Measurements from ENCODE around the gene VSIR. TPM values are rescaled to one million over a fixed set of nuclear protein-coding genes. Genes with fewer than 3 reads are reported as not detected.

Gene VSIR
- total RNA-seq, 1 donor from 2014 or later = 9.1 TPM

DNA sequence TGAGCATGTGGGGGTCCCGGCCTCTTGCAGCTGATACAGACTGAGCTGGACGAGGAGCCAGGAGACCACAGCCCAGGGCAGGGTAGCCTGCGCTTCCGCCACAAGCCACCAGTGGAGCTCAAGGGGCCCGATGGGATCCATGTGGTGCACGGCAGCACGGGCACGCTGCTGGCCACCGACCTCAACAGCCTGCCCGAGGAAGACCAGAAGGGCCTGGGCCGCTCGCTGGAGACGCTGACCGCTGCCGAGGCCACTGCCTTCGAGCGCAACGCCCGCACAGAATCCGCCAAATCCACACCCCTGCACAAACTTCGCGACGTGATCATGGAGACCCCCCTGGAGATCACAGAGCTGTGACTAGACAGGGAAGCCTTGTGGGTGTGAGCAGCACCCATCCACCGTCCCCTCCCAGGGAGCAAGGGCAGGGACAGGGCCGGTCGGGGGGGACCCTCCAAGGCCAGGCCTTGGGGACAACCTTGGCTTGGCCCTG is 41.6 kb upstream of the VSIR start:
- Mint-ChIP-seq H3K36me3 (peaks cover 31% of the 10 kb centered on the region), H3K27ac (no peak overlapping the region), H3K4me3 (no peak overlapping the region), H3K27me3 (ENCODE audit: low read depth) (no peaks in the 10 kb centered on the region), H3K9me3 (no peaks in the 10 kb centered on the region), H3K4me1 (peaks cover 10% of the 10 kb centered on the region)
- no peak for DNase-seq (ENCODE audit: low spot score in 2 of 2, unreplicated experiment in 2 of 2)
- TF ChIP-seq, protein P1, sequence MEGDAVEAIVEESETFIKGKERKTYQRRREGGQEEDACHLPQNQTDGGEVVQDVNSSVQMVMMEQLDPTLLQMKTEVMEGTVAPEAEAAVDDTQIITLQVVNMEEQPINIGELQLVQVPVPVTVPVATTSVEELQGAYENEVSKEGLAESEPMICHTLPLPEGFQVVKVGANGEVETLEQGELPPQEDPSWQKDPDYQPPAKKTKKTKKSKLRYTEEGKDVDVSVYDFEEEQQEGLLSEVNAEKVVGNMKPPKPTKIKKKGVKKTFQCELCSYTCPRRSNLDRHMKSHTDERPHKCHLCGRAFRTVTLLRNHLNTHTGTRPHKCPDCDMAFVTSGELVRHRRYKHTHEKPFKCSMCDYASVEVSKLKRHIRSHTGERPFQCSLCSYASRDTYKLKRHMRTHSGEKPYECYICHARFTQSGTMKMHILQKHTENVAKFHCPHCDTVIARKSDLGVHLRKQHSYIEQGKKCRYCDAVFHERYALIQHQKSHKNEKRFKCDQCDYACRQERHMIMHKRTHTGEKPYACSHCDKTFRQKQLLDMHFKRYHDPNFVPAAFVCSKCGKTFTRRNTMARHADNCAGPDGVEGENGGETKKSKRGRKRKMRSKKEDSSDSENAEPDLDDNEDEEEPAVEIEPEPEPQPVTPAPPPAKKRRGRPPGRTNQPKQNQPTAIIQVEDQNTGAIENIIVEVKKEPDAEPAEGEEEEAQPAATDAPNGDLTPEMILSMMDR (IDR thresholded peaks at IDR 0.05; ENCODE audit: unreplicated experiment) = no peak

GRCh38 chr10:71812913-71813590 is 39.7 kb upstream of the VSIR start:
- H3K9me3 Mint-ChIP-seq = no peaks in the 10 kb centered on the region
- H3K27me3 Mint-ChIP-seq (ENCODE audit: low read depth) = peaks cover 3% of the 10 kb centered on the region
- peaks cover 10% of the 10 kb centered on the region for H3K4me1 Mint-ChIP-seq
- no peak overlapping the region for H3K4me3 Mint-ChIP-seq
- DNase-seq (ENCODE audit: low spot score in 2 of 2, unreplicated experiment in 2 of 2) = no peak
- TF ChIP-seq, protein P1 (IDR thresholded peaks at IDR 0.05; ENCODE audit: unreplicated experiment) = no peak
- peaks cover 18% of the 10 kb centered on the region for H3K36me3 Mint-ChIP-seq
- H3K27ac Mint-ChIP-seq = peak overlapping the region; percentile 50

GRCh38 chr10:71812016-71812912 is 38.9 kb upstream of the VSIR start:
- Mint-ChIP-seq H3K27me3 (ENCODE audit: low read depth) (peaks cover 5% of the 10 kb centered on the region), H3K27ac (no peak overlapping the region), H3K9me3 (no peaks in the 10 kb centered on the region)

DNA sequence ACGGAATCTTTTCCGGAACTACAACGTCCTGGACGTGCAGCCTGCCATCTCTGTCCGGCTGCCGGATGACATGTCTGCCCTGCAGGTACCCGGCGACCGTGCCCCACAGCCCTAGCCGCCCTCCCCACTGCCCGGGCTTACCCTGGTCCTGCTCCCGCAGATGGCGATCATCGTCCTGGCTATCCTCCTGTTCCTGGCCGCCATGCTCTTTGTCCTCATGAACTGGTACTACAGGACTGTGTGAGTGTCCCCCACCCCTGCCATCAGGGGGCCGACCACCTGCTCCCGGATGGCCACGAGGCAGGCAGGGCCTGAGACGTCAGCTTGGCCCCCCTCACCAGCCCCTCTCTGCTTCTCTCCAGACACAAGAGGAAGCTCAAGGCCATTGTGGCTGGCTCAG is 38.0 kb upstream of the VSIR start:
- Mint-ChIP-seq H3K36me3 (peaks cover 10% of the 10 kb centered on the region), H3K27me3 (ENCODE audit: low read depth) (peaks cover 13% of the 10 kb centered on the region), H3K9me3 (no peaks in the 10 kb centered on the region), H3K27ac (no peak overlapping the region), H3K4me3 (no peak overlapping the region), H3K4me1 (peaks cover 10% of the 10 kb centered on the region)
- no peak for DNase-seq (ENCODE audit: low spot score in 2 of 2, unreplicated experiment in 2 of 2)
- TF ChIP-seq, protein P1 (IDR thresholded peaks at IDR 0.05; ENCODE audit: unreplicated experiment) = no peak

More at GRCh38 chr10:71812016-71812912, 38.9 kb upstream of the VSIR start:
- peaks cover 15% of the 10 kb centered on the region for H3K36me3 Mint-ChIP-seq
- TF ChIP-seq, protein P1 (IDR thresholded peaks at IDR 0.05; ENCODE audit: unreplicated experiment) = peak; percentile 77
- no peak overlapping the region for H3K4me3 Mint-ChIP-seq
- peak; percentile 59 to 74 for DNase-seq (ENCODE audit: low spot score in 2 of 2, unreplicated experiment in 2 of 2)
- peaks cover 10% of the 10 kb centered on the region for H3K4me1 Mint-ChIP-seq

DNA sequence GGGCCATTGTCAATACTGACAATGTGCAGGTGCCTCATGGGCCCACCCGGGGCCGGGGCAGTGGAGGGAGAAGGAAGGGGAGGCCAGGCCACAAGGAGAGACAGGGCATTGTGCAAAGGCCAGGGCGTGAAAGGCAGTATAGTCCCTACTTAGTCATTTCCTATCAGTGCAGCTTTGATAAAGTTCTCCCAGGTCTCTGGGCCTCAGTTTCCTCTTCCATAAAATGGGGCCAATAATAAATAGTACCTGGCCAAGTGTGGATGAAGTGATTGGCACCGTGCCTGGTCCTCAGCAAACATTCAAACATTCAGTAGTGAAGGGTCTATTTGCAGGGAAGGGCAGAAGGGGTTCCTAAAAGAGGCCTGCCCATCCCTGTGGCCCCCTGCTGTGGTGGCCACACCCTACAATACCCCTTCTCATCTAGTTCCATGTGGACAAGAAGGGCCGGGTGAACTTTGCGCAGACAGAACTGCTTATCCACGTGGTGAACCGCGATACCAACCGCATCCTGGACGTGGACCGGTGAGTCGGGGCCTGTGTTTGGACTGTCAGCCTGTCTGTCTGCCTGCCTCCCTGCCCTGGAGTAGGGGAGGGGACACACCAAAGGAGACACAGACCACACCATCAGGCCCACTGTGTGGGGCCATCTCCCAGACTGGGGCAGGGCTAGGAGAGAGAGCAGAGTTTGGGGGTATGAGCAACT is 36.9 kb upstream of the VSIR start:
- DNase-seq (ENCODE audit: low spot score in 2 of 2, unreplicated experiment in 2 of 2) = no peak
- H3K4me1 Mint-ChIP-seq = peaks cover 10% of the 10 kb centered on the region
- H3K27ac Mint-ChIP-seq = no peak overlapping the region
- peaks cover 3% of the 10 kb centered on the region for H3K36me3 Mint-ChIP-seq
- H3K27me3 Mint-ChIP-seq (ENCODE audit: low read depth) = peaks cover 23% of the 10 kb centered on the region
- no peaks in the 10 kb centered on the region for H3K9me3 Mint-ChIP-seq
- TF ChIP-seq, protein P1 (IDR thresholded peaks at IDR 0.05; ENCODE audit: unreplicated experiment) = no peak
- no peak overlapping the region for H3K4me3 Mint-ChIP-seq

Measured in mesothelial cell of epicardium (in vitro differentiated cells).